NCI-H524 (cell line): Measurements from ENCODE around the gene FOXP3.
"Not testable (repeated sequence)": the region's sequence is repeated elsewhere in the genome, so short reads cannot be mapped to it uniquely, and the experiment has no call there.

Experiments used
- DNase-seq, 2 experiments: peaks; one replicate each; lab custom pipeline; 2025; lab: John Stamatoyannopoulos, UW

The FOXP3 gene

DNA sequence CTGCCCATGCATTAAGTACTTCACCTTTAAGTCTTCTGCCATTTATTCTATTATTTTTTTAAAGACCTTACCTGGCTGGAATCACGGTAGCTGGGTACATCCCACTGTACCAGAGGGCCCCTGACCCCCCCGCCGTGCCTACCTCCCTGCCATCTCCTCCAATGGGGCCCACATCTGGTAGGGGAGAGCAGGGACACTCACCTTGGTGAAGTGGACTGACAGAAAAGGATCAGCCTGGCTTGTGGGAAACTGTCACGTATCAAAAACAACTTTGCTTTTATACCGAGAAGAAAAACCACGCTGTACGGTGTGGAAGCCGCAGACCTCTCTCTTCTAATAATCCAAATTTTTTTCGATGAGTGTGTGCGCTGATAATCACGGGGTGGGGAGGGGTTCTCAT lies at the start of gene FOXP3:
Gene FOXP3 (minus strand): TSS at position 251 of the 400 bp plus-strand sequence. CDS start 6,205 bp downstream, outside the sequence.
- DNase-seq: no peak

DNA sequence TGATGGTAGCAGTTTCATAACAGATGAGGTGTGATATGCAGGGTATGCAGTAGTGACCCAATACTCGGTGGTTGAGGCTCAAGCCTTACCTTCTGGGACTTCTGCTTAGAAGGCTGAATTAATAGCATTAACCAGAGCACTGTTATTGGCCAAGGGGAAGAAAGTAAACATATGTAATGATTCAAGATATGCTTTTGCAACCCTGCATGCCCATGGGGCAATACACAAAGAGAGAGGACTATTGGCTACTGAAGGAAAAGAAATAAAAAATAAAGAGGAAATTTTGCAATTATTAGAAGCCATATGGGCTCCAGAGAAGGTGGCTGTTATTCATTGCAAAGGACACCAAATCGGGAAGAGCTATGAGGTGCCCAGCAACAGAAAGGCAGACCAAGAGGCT lies 47.7 kb upstream of the FOXP3 start:
- no peak for DNase-seq

DNA sequence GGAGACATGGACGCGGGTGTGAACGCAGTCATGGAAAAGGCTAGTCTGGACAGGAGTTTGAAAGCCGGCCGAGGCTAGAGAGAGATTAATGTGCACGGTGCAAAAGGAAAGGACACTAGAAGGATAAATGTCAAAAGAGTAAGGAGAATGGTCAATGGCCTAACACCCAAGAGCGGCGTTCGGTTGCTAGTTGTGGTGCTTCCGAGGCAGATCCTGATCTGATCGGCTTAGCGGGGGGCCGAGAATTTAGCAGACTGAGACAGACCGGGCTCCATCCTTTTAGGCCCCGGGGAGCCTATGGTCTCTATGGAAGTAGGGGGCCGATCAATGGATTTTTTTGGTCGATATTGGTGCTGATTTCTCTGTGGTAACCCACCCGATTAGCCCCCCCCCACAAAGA lies 45.9 kb upstream of the FOXP3 start:
- DNase-seq: no peak

GRCh38 chrX:49309401-49309981 lies 45.0 kb upstream of the FOXP3 start:
- no peak for DNase-seq

GRCh38 chrX:49308604-49309269 lies 44.2 kb upstream of the FOXP3 start:
- DNase-seq: no peak

- not testable (repeated sequence) for DNase-seq
These were observed 43.3 kb upstream of the FOXP3 start for GRCh38 chrX:49307775-49308174.

- DNase-seq: no peak
These were observed 38.8 kb upstream of the FOXP3 start, which contains the start of gene GAGE10 for GRCh38 chrX:49303346-49303745. Gene GAGE10 (plus strand): TSS chrX:49303646. CDS start chrX:49304860, 1,214 bp downstream.

- DNase-seq: no peak
These were observed 36.2 kb upstream of the FOXP3 start for GRCh38 chrX:49300703-49301102.

DNA sequence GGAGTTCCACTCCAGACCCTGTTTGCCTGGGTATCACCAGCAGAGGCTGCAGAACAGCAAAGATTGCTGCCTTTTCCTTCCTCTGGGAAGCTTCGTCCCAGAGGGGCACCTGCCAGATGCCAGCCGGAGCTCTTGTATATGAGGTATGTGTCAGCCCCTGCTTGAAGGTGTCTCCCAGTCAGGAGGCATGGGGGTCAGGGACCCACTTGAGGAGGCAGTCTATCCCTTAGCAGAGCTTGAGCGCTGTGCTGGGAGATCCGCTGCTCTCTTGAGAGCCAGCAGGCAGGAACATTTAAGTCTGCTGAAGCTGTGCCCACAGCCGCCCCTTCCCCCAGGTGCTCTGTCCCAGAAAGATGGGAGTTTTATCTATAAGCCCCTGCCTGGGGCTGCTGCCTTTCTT lies 34.8 kb upstream of the FOXP3 start:
- not testable (repeated sequence) for DNase-seq

GRCh38 chrX:49292400-49293362 lies 28.2 kb upstream of the FOXP3 start:
- DNase-seq: no peak

DNA sequence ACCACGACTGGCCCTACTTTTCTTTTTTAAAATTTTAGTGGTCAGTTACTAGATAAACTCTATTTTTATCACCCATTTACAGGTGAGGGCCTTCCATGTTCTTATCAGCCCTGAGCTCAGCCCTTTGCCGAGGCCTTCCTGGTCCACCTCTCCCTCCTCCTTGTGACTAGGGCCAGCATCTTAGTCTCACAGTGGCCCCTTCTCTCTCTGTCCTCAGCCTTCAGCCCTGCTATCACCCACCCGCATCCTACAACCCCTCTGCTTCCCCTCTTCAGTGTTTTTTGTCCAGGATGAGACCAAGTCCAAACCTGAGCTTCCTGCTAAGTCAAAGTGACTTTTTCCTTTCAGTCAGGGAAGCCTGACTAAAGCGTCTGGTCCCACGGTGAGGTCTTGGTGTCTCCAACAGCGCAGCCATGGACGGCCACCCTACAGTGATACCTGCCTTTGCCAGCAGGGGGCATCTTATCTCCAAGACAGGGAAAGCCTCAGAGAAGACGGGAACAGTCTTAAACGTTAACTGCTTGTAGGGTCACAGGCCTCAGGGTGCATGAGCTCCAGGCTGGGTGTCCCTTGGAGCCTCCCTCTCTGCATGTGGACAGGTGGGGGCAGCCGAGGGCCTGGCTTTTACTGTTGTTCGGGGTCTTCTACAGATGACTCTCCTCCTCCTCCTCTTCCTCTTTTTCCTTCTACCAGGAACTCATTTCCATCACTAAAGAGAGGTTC lies 27.3 kb upstream of the FOXP3 start:
- DNase-seq: peak; percentile 23 to 73

DNA sequence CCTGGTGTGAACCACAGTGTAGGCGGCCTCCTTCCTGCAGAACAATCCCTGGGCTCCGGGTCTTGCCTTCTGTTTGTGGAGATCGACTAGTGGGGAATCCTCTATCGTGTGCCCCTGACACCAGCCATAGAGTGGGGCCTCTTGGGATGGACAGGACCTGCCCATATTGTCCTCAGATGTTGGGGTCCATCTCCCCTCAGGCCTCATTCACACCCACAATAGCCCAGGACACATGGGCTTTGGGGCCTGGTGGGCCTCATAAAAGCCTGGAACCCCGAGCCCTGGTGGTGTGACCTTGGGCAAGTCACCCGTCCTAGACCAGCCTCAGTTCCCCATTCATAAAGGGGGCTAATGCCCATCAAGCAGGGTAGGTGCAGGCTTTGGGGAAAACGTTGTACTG lies 25.7 kb upstream of the FOXP3 start:
- DNase-seq: no peak

DNA sequence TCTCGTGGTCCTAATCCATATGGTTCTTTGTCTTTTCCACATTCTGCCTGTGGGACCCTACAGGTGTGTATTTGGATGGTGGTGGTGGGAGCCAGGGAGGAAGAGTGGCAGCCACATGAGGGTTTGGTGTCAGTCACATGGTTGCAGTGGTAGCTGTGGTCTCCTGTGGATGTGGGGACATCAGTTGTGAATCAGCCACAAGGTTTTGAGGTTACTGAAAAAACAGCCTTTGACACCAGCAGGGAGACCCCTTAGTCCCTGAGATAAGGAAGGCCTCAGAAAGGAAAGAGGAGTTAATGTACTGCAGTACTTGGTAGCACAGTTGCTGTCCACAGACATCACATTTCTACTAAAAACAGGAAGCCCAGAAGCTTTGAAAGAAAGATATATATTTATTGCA lies 23.2 kb upstream of the FOXP3 start:
- DNase-seq: no peak

- no peak for DNase-seq
These were observed 22.1 kb upstream of the FOXP3 start for GRCh38 chrX:49286581-49286980.

DNA sequence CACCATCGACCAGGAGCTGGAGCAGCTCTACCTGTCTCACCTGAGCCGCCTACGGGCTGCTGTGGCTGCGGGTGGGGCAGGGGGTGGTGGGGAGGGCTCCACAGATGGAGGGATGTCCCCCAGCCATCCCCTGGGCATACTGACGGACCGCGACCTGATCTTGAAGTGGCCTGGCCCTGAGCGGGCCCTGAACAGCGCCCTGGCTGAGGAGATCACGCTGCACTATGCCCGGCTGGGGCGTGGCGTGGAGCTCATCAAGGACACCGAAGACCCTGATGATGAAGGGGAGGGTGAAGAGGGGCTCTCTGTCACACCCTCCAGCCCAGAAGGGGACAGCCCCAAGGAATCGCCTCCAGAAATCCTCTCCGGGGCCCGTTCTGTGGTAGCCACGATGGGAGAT lies 21.6 kb upstream of the FOXP3 start:
- DNase-seq: no peak

DNA sequence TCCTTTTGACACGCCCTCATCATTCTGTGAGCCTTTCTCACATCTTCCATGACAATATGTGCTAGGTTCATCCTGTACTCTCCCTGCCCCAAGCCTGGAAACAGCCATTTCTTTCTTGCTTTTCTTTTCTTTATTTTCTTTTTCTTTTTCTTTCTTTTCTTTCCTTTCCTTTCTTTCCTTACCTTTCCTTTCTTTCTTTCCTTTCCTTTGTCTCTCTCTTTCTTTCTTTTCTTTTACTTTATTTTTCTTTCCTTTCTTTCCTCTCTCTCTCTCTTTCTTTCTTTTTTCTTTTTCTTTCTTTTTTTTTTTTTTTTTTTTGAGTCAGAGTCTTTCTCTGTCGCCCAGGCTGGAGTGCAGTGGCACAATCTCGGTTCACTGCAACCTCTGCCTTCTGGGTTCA lies 19.7 kb upstream of the FOXP3 start:
- DNase-seq: no peak

- peak in 1 of 2 experiments; percentile 63 for DNase-seq
These were observed 18.1 kb upstream of the FOXP3 start for GRCh38 chrX:49282647-49283011.

GRCh38 chrX:49278081-49278480 lies 13.6 kb upstream of the FOXP3 start:
- DNase-seq: no peak

DNA sequence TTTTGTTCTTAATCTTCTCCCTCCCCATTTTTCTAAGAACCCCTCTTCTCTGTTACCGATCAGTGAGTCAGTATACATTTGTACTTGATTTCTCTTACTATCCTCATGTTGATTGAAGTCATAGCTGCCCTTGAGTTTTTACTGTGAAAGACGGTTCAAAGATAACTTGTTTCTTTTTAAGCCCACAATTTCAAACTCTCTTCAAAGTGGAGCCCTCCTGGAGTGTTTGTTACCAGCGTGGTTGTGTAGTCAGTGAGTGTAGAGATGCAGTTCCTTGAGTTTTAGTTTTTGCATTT lies 13.0 kb upstream of the FOXP3 start:
- no peak for DNase-seq

DNA sequence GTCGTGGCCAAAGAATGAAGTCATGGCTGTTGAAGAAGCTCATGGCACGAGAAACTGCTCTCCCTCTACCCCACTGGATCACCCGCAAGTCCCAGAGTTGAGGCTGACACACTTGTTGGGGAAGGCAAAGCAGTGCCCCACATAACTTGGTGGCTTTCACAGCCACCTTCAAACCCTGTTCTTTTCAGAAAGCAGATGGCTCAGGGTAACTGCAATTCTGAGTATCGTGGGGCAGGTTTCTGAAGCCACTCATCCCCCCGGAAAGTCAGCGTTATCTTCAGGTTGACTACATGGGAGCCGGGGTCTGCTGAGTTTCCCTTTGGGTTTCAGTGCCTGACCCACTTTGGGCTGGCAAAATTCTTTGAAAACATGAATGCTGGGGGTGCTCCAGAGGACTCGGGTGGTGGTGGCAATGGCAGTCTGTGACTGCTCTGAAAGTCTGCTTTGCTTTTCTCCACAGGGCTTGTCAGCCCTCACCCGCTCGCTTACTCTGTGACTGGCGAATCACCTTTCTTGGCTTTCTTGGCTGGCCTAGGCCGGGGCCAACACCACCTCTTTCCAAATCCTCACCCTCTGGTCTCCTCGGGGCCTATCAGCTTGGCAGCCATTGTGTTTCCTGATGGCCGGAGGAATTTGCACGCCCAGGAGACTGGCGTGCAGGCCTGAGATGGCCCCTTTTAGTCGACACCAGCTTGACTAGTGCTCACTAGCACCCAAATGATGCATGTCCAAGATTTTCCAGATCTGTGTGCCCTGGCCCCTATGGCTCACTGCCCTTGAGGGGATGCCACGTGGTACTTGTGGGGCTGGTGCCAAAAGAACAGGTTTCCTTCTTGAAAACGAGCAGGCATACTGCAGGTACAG lies 12.4 kb upstream of the FOXP3 start:
- no peak for DNase-seq

DNA sequence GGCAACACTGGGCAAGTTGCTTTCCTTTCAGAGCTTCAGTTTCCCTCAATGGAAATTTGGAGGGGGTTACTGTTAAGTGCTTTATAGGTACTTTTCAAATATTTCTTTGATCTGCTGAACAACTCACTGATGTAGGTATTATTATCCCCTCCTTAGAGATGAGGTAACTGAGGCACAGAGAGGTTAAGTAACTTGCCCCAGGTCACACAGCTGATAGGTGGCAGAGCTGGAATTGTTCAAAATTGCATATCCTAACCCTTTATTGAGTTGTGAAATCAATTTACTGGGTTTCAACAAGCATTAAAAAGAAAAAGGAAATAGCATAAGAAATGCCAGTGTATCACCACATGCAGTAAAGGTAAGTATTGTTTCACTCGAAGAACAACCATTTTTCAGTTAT lies 11.7 kb upstream of the FOXP3 start:
- no peak for DNase-seq
